HFFc6 (cell line): Measurements from ENCODE around the gene EPC2. TPM values are rescaled to one million over a fixed set of nuclear protein-coding genes. Genes with fewer than 3 reads are reported as not detected.

ENCODE experiments used
- DNase-seq: peaks from one replicate; pipeline ENCODE4 v3.0.0-alpha.2; 2018
- H3K27ac Mint-ChIP-seq: 2 replicates; pipeline ENCODE4 v1.8.0; 2020; ENCODE audit warnings: mild to moderate bottlenecking, mixed read lengths
- H3K27me3 Mint-ChIP-seq: 2 replicates; pipeline ENCODE4 v1.8.0; 2021; ENCODE audit warnings: mild to moderate bottlenecking, moderate library complexity, mixed read lengths; ENCODE audit not compliant: insufficient read depth
- H3K36me3 Mint-ChIP-seq: 2 replicates; pipeline ENCODE4 v1.8.0; 2021; ENCODE audit warnings: low read depth, mixed read lengths
- H3K4me1 Mint-ChIP-seq: 2 replicates; pipeline ENCODE4 v1.8.0; 2020; ENCODE audit warnings: low read depth, mixed read lengths
- H3K4me3 Mint-ChIP-seq: 2 replicates; pipeline ENCODE4 v1.8.0; 2020; ENCODE audit warnings: mild to moderate bottlenecking, moderate library complexity, mixed read lengths
- H3K9me3 Mint-ChIP-seq: 2 replicates; pipeline ENCODE4 v1.8.0; 2020; ENCODE audit warnings: mild to moderate bottlenecking, mixed read lengths
- long read RNA-seq: library from polyadenylated mRNA; unstranded; transcript quantifications from one replicate; pipeline ENCODE4 v2.0.0, GENCODE V29; 2019
- total RNA-seq, 6 experiments: library from RNA; stranded (reverse); fragmentation: NEBNext Ultra II Directional; extraction: Animal tissue kit (Norgen Biotek cat#: 25700); gene quantifications; 2 replicates in 1 of 6; 3 replicates in 5 of 6; pipeline ENCODE4 v1.2.3, GENCODE V29; 2021
- TF ChIP-seq, protein P1 (sequence below): fragments of 200-600 bp; sonication (generic); IDR thresholded peaks from 2 replicates; pipeline ENCODE4 v1.5.0; 2021; ENCODE audit warnings: antibody characterized with exemption, mild to moderate bottlenecking

EPC2 gene, protein sequence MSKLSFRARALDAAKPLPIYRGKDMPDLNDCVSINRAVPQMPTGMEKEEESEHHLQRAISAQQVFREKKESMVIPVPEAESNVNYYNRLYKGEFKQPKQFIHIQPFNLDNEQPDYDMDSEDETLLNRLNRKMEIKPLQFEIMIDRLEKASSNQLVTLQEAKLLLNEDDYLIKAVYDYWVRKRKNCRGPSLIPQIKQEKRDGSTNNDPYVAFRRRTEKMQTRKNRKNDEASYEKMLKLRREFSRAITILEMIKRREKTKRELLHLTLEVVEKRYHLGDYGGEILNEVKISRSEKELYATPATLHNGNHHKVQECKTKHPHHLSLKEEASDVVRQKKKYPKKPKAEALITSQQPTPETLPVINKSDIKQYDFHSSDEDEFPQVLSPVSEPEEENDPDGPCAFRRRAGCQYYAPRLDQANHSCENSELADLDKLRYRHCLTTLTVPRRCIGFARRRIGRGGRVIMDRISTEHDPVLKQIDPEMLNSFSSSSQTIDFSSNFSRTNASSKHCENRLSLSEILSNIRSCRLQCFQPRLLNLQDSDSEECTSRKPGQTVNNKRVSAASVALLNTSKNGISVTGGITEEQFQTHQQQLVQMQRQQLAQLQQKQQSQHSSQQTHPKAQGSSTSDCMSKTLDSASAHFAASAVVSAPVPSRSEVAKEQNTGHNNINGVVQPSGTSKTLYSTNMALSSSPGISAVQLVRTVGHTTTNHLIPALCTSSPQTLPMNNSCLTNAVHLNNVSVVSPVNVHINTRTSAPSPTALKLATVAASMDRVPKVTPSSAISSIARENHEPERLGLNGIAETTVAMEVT
- 10 to 100 TPM; 16.6 to 21.3 (median 19.2) TPM for total RNA-seq
- long read RNA-seq, partial matches to known transcripts: 0 of 2 reads
- long read RNA-seq, other reads (novel, unspliced or antisense): 2 of 2 reads

GRCh38 chr2:148643998-148644882, at the start of gene EPC2:
Gene EPC2 (plus strand): TSS chr2:148644751. CDS start chr2:148645018, 267 bp downstream.
- Mint-ChIP-seq H3K27me3 (no peaks in the 10 kb centered on the region; the same call in 1 of the 2 replicates), H3K27ac (peak within 1 kb of the TSS; percentile 98), H3K4me1 (peaks cover 26% of the 10 kb centered on the region), H3K4me3 (peak within 1 kb of the TSS; percentile 96), H3K36me3 (no peaks in the 10 kb centered on the region), H3K9me3 (no peaks in the 10 kb centered on the region)
- peak; percentile 60 for DNase-seq
- TF ChIP-seq, protein P1, sequence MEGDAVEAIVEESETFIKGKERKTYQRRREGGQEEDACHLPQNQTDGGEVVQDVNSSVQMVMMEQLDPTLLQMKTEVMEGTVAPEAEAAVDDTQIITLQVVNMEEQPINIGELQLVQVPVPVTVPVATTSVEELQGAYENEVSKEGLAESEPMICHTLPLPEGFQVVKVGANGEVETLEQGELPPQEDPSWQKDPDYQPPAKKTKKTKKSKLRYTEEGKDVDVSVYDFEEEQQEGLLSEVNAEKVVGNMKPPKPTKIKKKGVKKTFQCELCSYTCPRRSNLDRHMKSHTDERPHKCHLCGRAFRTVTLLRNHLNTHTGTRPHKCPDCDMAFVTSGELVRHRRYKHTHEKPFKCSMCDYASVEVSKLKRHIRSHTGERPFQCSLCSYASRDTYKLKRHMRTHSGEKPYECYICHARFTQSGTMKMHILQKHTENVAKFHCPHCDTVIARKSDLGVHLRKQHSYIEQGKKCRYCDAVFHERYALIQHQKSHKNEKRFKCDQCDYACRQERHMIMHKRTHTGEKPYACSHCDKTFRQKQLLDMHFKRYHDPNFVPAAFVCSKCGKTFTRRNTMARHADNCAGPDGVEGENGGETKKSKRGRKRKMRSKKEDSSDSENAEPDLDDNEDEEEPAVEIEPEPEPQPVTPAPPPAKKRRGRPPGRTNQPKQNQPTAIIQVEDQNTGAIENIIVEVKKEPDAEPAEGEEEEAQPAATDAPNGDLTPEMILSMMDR: no peak

- no peaks in the 10 kb centered on the region for H3K36me3 Mint-ChIP-seq
- peaks cover 33% of the 10 kb centered on the region for H3K27me3 Mint-ChIP-seq
- peaks cover 5% of the 10 kb centered on the region; the same call in 1 of the 2 replicates for H3K9me3 Mint-ChIP-seq
- H3K4me3 Mint-ChIP-seq: no peak overlapping the region
- no peaks in the 10 kb centered on the region for H3K4me1 Mint-ChIP-seq
- H3K27ac Mint-ChIP-seq: no peak overlapping the region
- TF ChIP-seq, protein P1: no peak
- DNase-seq: no peak
These were observed 48.5 kb upstream of the EPC2 start for GRCh38 chr2:148596018-148596417.

DNA sequence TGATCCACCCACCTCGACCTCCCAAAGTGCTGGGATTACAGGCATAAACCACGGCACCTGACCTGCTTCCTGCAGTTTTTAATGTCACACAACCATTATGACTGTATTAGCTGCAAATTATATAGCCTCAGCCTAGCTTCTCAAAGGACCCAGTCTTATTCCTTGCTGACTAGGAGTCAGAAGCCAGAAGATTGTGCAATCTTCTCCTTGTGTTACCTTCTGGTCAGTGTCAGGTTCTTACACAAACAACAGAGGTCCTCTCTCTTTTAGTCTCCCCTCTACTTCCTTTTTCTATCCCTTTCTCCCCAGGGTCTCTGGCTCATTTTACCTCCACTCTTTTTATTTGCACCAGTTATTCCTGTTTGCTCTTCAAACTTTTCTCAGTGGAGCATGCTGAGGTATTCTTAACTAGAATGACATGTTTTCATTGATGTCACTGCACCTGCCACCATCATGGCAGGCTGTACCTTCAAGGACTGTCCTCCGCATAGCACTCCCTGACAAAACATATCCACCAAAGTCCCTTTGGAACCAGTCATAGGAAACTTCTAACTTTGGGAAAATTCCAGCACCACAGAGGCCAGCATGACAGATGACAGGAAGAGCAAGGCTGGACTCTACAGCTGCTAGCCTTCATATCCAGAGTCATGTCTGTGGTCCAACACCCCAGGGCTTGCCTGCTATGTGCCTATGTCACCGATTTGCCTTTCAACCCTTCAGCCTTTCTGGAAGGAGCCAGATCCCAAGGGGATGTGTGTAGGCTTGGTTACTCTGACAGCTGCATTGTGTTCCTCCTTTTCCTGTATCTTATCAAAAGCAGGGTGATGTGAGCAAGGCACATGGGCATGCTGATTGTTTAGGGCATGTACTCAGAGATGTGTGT, 45.2 kb upstream of the EPC2 start:
- Mint-ChIP-seq H3K4me1 (no peaks in the 10 kb centered on the region), H3K36me3 (no peaks in the 10 kb centered on the region), H3K4me3 (no peak overlapping the region), H3K9me3 (peaks cover 9% of the 10 kb centered on the region; the same call in 1 of the 2 replicates), H3K27me3 (peaks cover 28% of the 10 kb centered on the region), H3K27ac (no peak overlapping the region)
- TF ChIP-seq, protein P1: no peak
- no peak for DNase-seq

GRCh38 chr2:148602885-148603561, 41.5 kb upstream of the EPC2 start:
- DNase-seq: no peak
- Mint-ChIP-seq H3K4me1 (no peaks in the 10 kb centered on the region), H3K36me3 (no peaks in the 10 kb centered on the region), H3K9me3 (peaks cover 9% of the 10 kb centered on the region; the same call in 1 of the 2 replicates), H3K27me3 (peaks cover 31% of the 10 kb centered on the region), H3K27ac (no peak overlapping the region), H3K4me3 (no peak overlapping the region)
- TF ChIP-seq, protein P1: no peak
